T-helper 2 cell treated with Interferon-gamma antibody and Interleukin-4, amounts not matched to agents 5 μg/mL and 100 μg/mL, for 36 hours (primary cell): Measurements from ENCODE around the gene STOM.

Source experiments
- DNase-seq: peaks from one replicate; pipeline ENCODE4 v3.0.0; 2021; ENCODE audit warnings: low spot score
- H3K27ac Mint-ChIP-seq: one replicate; pipeline ENCODE4 v1.8.0; 2021; ENCODE audit warnings: mild to moderate bottlenecking, mixed read lengths
- H3K27me3 Mint-ChIP-seq: one replicate; pipeline ENCODE4 v1.8.0; 2021; ENCODE audit warnings: low read depth, mixed read lengths
- H3K36me3 Mint-ChIP-seq: one replicate; pipeline ENCODE4 v1.8.0; 2021; ENCODE audit warnings: low read depth, mixed read lengths
- H3K4me1 Mint-ChIP-seq: one replicate; pipeline ENCODE4 v1.8.0; 2021; ENCODE audit warnings: low read depth, mixed read lengths
- H3K4me3 Mint-ChIP-seq: one replicate; pipeline ENCODE4 v1.8.0; 2022; ENCODE audit warnings: mild to moderate bottlenecking, moderate library complexity, mixed read lengths
- H3K9me3 Mint-ChIP-seq: one replicate; pipeline ENCODE4 v1.8.0; 2021; ENCODE audit warnings: mixed read lengths

The STOM gene

GRCh38 chr9:121386442-121387175 lies 16.6 kb upstream of the STOM start:
- Mint-ChIP-seq H3K27ac (no peak overlapping the region), H3K36me3 (no peaks in the 10 kb centered on the region), H3K9me3 (no peaks in the 10 kb centered on the region), H3K27me3 (peaks cover 17% of the 10 kb centered on the region), H3K4me3 (no peak overlapping the region), H3K4me1 (no peaks in the 10 kb centered on the region)
- no peak for DNase-seq

- H3K27me3 Mint-ChIP-seq: peaks cover 19% of the 10 kb centered on the region
- no peaks in the 10 kb centered on the region for H3K4me1 Mint-ChIP-seq
- DNase-seq: no peak
- no peak overlapping the region for H3K4me3 Mint-ChIP-seq
- H3K27ac Mint-ChIP-seq: no peak overlapping the region
- no peaks in the 10 kb centered on the region for H3K36me3 Mint-ChIP-seq
- H3K9me3 Mint-ChIP-seq: no peaks in the 10 kb centered on the region
These were observed 13.7 kb upstream of the STOM start for GRCh38 chr9:121383715-121384114.

GRCh38 chr9:121380846-121381245 lies 10.8 kb upstream of the STOM start:
- no peak for DNase-seq
- Mint-ChIP-seq H3K9me3 (peaks cover 7% of the 10 kb centered on the region), H3K4me1 (no peaks in the 10 kb centered on the region), H3K4me3 (no peak overlapping the region), H3K36me3 (peaks cover 2% of the 10 kb centered on the region), H3K27me3 (peaks cover 15% of the 10 kb centered on the region), H3K27ac (no peak overlapping the region)

- Mint-ChIP-seq H3K36me3 (peaks cover 2% of the 10 kb centered on the region), H3K4me3 (no peak overlapping the region), H3K9me3 (peaks cover 7% of the 10 kb centered on the region), H3K27ac (no peak overlapping the region), H3K27me3 (peaks cover 3% of the 10 kb centered on the region), H3K4me1 (peaks cover 9% of the 10 kb centered on the region)
- no peak for DNase-seq
These were observed 6.3 kb upstream of the STOM start for GRCh38 chr9:121376214-121376830.

- Mint-ChIP-seq H3K27me3 (no peaks in the 10 kb centered on the region), H3K9me3 (peaks cover 10% of the 10 kb centered on the region), H3K27ac (no peak overlapping the region), H3K36me3 (peaks cover 8% of the 10 kb centered on the region), H3K4me3 (no peak overlapping the region), H3K4me1 (peaks cover 23% of the 10 kb centered on the region)
- DNase-seq: no peak
These were observed 3.1 kb upstream of the STOM start for GRCh38 chr9:121373011-121373729.

GRCh38 chr9:121372239-121373010 lies 2.4 kb upstream of the STOM start:
- Mint-ChIP-seq H3K27ac (no peak overlapping the region), H3K4me1 (peaks cover 30% of the 10 kb centered on the region), H3K27me3 (no peaks in the 10 kb centered on the region), H3K9me3 (peaks cover 5% of the 10 kb centered on the region), H3K4me3 (no peak overlapping the region), H3K36me3 (peaks cover 6% of the 10 kb centered on the region)
- no peak for DNase-seq

- Mint-ChIP-seq H3K9me3 (peaks cover 5% of the 10 kb centered on the region), H3K27me3 (no peaks in the 10 kb centered on the region), H3K36me3 (peaks cover 9% of the 10 kb centered on the region), H3K27ac (no peak overlapping the region), H3K4me3 (peak overlapping the region; percentile 63), H3K4me1 (peaks cover 32% of the 10 kb centered on the region)
- no peak for DNase-seq
These were observed 1.5 kb upstream of the STOM start for GRCh38 chr9:121371495-121372061.

GRCh38 chr9:121368745-121369144 lies 1.3 kb downstream of the STOM start:
- Mint-ChIP-seq H3K27me3 (no peaks in the 10 kb centered on the region), H3K4me1 (peaks cover 48% of the 10 kb centered on the region), H3K4me3 (peak overlapping the region; percentile 88), H3K27ac (peak overlapping the region; percentile 35), H3K9me3 (peaks cover 5% of the 10 kb centered on the region), H3K36me3 (peaks cover 9% of the 10 kb centered on the region)
- no peak for DNase-seq

- H3K9me3 Mint-ChIP-seq: peaks cover 5% of the 10 kb centered on the region
- H3K36me3 Mint-ChIP-seq: peaks cover 9% of the 10 kb centered on the region
- no peak for DNase-seq
- H3K4me3 Mint-ChIP-seq: peak overlapping the region; percentile 88
- H3K4me1 Mint-ChIP-seq: peaks cover 48% of the 10 kb centered on the region
- no peaks in the 10 kb centered on the region for H3K27me3 Mint-ChIP-seq
- peak overlapping the region; percentile 4 for H3K27ac Mint-ChIP-seq
These were observed 1.9 kb downstream of the STOM start for GRCh38 chr9:121368138-121368522.

- no peak for DNase-seq
- Mint-ChIP-seq H3K36me3 (peaks cover 9% of the 10 kb centered on the region), H3K9me3 (peaks cover 5% of the 10 kb centered on the region), H3K27ac (no peak overlapping the region), H3K4me3 (peak overlapping the region; percentile 88), H3K27me3 (no peaks in the 10 kb centered on the region), H3K4me1 (peaks cover 46% of the 10 kb centered on the region)
These were observed 2.5 kb downstream of the STOM start for GRCh38 chr9:121367306-121368137.

GRCh38 chr9:121366611-121367192 lies 3.3 kb downstream of the STOM start:
- H3K36me3 Mint-ChIP-seq: peaks cover 9% of the 10 kb centered on the region
- no peak overlapping the region for H3K4me3 Mint-ChIP-seq
- no peak overlapping the region for H3K27ac Mint-ChIP-seq
- DNase-seq: no peak
- peaks cover 42% of the 10 kb centered on the region for H3K4me1 Mint-ChIP-seq
- peaks cover 5% of the 10 kb centered on the region for H3K9me3 Mint-ChIP-seq
- H3K27me3 Mint-ChIP-seq: no peaks in the 10 kb centered on the region

GRCh38 chr9:121365564-121365963 lies 4.5 kb downstream of the STOM start:
- no peak overlapping the region for H3K27ac Mint-ChIP-seq
- peaks cover 40% of the 10 kb centered on the region for H3K4me1 Mint-ChIP-seq
- H3K36me3 Mint-ChIP-seq: peaks cover 9% of the 10 kb centered on the region
- no peak for DNase-seq
- no peaks in the 10 kb centered on the region for H3K27me3 Mint-ChIP-seq
- H3K4me3 Mint-ChIP-seq: no peak overlapping the region
- peaks cover 4% of the 10 kb centered on the region for H3K9me3 Mint-ChIP-seq
